HG02884 (cell line): ENCODE results near the gene HOMEZ.
"Not testable (repeated sequence)": the region's sequence is repeated elsewhere in the genome, so short reads cannot be mapped to it uniquely, and the experiment has no call there.

ENCODE experiments used
- ATAC-seq: cut with Tn5 transposase; IDR thresholded peaks from one replicate; pipeline ENCODE4 v1.9.1; 2021; ENCODE audit warnings: mild to moderate bottlenecking, moderate library complexity; ENCODE audit not compliant: unreplicated experiment

The HOMEZ gene, protein sequence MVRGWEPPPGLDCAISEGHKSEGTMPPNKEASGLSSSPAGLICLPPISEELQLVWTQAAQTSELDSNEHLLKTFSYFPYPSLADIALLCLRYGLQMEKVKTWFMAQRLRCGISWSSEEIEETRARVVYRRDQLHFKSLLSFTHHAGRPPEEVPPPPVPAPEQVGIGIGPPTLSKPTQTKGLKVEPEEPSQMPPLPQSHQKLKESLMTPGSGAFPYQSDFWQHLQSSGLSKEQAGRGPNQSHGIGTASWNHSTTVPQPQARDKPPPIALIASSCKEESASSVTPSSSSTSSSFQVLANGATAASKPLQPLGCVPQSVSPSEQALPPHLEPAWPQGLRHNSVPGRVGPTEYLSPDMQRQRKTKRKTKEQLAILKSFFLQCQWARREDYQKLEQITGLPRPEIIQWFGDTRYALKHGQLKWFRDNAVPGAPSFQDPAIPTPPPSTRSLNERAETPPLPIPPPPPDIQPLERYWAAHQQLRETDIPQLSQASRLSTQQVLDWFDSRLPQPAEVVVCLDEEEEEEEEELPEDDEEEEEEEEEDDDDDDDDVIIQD

DNA sequence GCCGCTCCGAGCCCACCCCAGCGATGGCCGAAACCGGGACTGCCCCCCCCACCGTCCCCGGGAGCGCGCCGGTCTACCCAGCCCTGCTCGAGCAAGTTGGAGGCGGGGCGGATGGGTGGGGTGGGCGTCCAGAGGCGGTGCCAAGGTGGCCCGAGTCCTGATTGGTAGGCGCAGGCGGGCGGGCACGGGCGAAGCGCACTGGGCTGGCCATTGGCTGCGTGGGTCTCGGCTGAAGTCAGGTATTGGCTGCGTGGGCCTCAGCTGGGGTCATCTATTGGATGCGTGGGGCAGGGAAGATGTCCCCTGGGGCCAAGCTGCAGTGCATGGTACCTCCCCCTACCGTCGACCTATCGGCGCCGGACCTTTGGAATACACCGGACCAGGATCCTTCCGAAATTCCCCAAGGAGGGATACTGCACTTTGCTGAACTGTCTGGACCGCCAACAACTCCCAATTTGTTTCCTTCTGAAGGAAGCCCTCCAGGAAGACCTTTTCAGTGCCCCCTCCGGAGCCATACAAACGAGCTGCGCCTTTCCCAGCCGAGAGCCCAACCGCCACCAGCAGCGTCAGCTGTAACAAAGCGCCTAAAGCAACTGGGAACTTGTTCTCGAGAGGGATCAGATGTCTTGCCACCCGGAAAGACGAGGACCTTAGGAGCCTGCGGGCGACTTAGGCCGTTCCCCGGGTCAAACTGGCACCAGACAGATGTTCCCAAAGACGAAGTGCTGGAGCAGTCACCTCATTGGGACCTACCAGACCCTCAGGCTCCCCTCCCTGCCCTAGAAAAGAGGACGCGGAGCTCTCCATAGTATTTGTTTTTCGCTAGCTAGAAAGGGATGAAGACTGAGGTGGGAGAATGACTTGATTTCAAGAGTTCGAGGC, at the start of gene HOMEZ:
HOMEZ (minus strand) TSS at position 113 of the 882 bp plus-strand sequence. CDS start 180 bp downstream, outside the sequence.
- peak; percentile 94 for ATAC-seq

DNA sequence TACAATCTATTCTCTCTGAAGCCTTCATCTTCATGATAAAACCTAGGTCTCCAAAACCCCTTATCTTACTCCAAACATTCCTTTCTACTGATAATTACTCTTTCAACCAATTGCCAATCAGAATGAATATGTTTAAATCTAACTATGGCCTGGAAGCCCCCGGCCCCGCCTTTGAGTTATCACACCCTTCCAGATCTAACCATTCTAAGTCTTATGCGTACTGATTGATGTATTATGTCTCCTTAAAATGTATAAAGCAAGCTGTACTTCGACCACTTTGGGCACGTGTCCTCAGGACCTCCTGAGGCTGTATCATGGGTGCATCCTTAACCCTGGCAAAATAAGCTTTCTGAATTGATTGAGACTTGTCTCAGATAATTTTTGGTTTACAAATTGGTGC, 49.7 kb upstream of the HOMEZ start:
- no peak for ATAC-seq

DNA sequence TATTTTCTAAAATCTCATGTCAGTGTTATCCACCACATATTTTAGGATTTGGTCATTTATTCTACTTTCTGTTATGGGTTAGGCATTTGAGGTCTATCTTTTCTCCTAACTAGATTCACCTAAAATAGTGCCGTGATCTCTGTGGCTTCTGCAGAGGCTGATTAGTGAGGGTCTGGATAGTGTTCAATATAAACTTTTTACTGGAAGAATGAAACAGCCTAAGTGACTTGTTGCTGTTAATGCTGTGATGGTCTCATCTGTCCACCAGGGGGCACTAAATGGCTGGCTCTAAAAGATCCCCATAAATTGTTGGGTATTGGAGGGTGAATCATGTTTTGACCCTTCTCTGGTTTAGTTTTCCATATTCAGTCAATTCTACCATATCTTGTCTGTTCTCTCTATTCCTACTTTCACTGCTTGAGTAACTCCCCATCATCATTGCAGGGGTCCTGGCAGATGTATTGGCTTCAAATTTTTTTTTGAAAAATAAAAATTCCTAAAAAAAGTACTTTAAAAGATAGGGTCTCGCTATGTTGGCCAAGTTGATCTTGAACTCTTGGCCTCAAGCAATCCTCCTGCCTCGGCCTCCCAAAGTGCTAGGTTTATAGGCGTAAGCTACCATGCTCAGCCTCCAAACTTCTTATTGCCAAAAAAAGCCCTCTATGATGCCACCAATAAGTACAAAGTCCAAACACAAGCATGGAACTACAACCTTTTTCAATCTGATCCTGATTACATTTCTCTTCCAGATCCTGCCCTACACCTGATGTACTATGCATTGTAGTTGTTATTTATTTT, 42.2 kb upstream of the HOMEZ start:
- ATAC-seq, result no peak

DNA sequence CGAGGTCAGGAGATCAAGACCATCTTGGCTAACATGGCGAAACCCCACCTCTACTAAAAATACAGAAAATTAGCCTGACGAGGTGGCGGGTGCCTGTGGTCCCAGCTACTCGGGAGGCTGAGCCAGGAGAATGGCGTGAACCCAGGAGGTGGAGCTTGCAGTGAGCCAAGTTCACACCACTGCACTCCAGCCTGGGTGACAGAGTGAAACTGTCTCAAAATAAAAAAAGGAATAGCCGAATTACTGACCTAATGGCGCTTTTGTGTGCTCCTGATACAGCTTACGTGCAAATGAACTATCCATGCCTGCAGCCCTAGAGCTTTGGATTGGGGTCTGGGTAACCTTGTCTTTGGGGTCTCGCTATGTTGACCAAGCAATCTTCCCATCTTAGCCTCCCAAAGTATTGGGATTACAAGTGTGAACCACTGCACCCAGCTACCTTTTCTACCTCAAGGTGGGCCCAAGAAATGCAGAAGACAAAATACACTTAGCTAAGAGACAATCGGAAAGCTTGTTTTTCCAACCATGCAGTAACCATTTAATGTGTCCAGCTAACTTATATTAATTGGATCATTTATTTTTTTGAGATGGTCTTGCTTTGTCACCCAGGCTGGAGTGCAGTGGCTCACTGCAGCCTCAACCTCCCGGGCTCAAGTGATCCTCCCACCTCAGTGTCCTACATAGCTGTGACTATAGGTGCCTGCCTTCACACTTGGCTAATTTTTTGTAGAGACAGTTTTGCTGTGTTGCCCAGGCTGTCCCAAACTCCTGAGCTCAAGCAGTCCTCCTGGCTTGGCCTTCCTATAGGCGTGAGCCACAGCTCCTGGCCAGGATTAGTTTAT, 40.8 kb upstream of the HOMEZ start:
- ATAC-seq, result no peak

DNA sequence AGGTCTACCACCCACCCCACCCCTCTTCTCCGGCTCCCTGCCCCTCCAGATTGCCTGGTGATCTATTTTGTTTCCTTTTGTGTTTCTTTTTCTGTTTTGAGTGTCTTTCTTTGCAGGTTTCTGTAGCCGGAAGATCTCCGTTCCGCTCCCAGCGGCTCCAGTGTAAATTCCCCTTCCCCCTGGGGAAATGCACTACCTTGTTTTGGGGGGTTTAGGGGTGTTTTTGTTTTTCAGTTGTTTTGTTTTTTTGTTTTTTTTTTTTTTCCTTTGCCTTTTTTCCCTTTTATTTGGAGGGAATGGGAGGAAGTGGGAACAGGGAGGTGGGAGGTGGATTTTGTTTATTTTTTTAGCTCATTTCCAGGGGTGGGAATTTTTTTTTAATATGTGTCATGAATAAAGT, 39.8 kb upstream of the HOMEZ start:
- not testable (repeated sequence) for ATAC-seq

DNA sequence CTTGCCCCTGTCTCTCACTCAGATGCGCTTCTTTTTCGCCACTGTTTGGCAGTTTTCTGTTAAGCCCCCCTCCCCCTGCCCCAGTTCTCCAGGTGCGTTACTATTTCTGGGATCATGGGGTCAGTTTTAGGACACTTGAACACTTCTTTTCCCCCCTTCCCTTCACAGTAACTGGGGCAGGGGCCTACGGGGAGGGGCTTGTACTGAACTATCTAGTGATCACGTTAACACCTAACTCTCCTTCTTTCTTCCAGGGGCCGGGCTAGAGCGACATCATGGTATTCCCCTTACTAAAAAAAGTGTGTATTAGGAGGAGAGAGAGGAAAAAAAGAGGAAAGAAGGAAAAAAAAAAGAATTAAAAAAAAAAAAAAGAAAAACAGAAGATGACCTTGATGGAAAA, 39.1 kb upstream of the HOMEZ start:
- ATAC-seq, result no peak

DNA sequence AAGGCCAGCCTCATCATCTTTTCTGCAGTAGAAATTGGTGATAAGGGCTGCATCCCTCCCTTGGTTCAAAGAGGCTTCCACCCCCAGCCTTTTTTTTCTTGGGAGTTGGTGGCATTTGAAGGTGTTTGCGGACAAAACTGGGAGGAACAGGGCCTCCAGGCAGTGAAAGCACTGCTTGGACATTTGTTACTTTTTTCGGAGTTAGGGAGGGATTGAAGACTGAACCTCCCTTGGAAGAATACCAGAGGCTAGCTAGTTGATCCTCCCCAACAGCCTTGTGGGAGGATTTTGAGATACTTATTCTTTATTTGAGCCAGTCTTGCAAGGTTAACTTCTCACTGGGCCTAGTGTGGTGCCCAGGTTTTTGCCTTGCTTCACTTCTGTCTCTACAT, 38.5 kb upstream of the HOMEZ start:
- no peak for ATAC-seq

DNA sequence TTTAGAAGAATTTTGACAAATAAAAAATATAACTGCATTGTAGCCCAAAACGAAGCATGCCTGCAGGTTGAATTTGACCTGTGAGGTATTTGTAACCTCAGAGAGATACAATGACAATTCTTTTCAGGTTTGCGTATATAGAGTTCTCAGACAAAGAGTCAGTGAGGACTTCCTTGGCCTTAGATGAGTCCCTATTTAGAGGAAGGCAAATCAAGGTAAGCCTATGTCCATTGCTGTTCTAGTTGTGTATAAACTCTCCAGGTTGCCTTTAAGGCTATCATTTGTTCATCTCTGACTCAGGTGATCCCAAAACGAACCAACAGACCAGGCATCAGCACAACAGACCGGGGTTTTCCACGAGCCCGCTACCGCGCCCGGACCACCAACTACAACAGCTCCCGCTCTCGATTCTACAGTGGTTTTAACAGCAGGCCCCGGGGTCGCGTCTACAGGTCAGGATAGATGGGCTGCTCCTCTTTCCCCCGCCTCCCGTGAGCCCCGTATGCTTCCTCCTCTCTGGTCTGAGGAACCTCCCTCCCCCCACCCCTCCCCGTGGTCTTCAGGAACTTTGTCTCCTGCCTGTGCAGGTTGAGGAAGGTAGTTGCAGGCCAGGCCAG, 38.0 kb upstream of the HOMEZ start:
- ATAC-seq, result no peak

DNA sequence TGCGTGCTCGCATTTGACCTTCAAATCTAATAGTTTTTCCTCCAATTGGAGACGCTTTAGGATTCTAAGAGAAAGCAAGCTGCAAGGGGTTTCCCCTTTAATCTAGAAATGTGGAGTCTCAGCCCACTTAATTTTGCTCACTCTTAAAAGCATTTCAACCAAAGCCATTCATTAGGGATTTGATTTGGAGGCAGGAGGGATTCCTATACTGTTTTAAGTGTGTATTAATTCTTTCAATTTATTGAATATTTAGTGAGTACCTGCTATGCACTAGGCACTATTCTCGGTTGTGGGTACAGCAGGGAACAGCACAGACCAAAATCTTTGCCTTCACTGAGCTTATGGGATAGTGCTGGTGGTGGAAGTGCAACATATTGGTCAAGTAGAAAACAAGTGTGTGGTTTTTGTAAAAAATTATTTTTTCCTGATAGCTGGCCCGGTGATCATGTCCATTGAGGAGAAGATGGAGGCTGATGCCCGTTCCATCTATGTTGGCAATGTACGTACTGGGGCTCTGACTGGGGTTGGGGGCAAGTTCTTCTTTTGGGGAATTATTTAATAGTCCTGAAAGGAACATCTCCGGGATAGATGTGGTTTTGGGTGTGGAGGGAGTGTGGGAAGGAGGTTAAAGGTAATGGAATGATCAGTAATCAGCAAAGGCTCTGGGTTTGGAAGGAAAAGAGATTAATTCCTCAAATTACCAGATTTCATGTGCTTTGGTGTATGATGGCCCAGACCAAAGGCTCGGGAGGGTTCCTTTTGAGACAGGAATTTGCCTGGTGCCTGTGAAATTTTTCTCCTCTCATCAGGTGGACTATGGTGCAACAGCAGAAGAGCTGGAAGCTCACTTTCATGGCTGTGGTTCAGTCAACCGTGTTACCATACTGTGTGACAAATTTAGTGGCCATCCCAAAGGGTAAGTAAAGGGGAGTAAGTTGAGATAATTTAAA, 36.9 kb upstream of the HOMEZ start:
- no peak for ATAC-seq

DNA sequence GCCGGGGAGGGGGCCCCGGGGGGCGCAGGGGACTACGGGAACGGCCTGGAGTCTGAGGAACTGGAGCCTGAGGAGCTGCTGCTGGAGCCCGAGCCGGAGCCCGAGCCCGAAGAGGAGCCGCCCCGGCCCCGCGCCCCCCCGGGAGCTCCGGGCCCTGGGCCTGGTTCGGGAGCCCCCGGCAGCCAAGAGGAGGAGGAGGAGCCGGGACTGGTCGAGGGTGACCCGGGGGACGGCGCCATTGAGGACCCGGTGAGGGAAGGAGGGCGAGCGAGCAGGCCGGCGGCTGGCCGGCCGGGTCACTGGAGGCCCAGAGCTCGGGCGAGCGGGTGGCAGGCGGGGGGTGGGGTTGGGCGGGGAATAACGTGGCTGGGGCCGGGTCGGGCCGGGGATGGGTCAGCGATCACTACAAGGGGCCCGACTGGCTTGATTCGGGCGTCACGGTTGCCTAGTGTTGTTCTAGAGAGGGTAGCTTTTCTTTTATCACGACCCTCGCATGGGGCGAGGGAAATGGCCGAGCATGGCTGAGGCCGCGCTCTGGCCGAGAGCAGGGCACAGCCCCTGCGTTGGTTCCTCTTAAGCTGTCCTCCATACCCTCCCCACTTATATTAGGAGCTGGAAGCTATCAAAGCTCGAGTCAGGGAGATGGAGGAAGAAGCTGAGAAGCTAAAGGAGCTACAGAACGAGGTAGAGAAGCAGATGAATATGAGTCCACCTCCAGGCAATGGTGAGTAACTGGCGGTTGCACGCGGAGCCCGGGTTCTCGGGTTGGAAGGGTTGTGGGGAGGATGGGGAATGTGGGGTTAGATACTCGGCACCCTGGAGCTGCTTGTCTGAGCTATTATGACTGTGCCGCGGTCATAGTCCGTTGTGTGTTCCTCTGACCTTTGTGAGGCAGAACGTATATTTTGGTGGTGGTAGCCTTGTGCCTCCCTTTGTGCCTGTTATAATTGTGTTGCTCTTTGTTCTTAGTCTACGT, 35.9 kb upstream of the HOMEZ start:
- ATAC-seq, result peak; percentile 7

DNA sequence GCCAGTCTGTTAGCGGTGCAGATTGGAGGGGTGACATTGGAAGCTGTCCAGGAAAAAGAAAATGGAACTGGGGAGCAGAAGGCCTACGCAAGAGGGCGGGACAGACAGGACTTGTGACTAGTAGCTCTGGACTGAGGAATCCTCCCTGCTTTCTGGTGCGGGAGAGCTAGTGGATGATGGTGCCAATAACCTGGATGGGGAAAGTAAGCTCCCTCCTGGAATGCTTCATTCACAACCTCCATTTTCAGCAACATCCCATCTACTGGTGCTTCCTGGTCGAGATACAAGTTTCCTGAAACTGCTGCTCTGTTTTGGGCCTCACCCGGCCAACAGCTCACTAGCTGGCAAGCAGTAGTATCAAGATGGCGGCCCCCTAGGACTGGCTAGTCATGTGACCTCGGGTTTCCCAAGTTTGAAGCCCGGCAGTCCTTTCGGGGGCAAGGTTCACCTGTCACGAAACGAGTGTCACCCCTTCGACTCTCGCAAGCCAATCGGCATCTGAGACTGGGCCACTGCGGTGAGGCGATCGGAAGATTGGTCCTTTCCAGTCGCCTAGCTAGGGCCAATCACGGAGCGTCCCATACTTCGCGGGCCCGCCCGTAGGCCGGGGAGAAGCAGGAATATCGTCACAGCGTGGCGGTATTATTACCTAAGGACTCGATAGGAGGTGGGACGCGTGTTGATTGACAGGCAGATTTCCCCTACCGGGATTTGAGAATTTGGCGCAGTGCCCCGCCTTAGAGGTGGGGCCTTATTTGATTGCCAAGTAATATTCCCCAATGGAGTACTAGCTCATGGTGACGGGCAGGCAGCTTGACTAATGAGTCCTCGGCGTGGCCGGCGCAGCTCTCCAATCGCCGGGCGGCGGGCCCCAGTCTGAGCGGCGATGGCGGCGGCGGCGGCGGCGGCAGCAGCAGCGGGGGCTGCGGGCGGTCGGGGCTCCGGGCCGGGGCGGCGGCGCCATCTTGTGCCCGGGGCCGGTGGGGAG, 34.9 kb upstream of the HOMEZ start, which contains the start of gene PABPN1:
PABPN1 (plus strand) TSS at position 874 of the 988 bp plus-strand sequence; CDS start at position 887, 13 bp downstream.
- peak; percentile 85 for ATAC-seq

DNA sequence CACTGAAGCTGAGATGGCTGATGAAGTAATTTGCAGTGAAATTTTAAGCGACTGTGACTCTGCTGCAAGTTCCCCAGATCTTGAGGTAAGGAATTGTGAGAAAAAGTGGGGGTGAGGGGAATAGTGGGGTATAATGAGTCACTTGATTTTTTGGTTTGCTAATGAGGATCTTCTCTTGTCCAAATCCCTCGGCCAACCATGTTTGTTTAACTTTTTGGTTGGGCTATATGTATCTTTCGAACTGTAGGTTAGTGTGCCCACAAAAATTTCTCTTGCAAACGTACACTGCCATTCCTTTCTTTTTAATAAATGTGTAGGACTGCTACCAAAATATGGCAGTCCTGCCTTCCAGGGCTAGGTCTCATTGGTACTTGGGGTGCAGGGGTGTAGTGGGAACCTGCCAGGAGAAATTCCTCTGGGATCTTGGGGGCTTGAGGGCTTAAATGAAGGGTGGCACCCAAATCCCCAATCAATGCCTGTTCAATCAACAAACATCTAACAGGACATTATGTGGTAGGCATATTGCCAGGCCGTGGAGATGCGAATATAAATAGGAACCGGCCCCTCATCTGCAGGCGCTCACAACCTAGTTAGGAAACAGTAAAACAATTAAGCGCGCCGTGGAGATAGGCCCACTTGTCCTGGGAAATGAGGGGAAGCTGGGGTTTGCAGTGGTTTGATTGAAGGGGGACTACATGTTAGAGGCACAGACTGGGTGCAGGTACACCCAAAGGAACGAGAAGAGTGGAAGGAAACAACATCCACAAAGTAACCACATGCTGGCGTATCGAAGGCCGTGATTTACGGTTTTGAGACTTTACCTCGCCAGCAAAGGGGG, 34.0 kb upstream of the HOMEZ start:
- no peak for ATAC-seq

DNA sequence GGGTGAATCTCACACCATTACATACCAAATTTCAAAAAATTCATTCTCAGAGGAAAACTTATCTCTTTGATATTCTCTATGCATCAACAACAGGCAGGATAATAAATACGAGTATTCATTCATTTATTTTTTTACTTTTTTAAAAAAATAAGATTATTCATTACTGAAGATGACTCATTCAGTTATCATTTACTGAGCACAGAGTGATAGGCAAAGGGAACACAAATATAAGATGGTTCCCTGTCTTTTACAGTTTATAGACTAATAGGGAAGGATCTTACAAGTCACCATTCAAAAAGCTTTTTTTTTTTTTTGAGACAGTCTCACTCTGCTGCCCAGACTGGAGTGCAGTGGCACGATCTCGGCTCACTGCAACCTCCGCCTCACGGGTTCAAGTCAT, 30.4 kb upstream of the HOMEZ start:
- ATAC-seq, result no peak

DNA sequence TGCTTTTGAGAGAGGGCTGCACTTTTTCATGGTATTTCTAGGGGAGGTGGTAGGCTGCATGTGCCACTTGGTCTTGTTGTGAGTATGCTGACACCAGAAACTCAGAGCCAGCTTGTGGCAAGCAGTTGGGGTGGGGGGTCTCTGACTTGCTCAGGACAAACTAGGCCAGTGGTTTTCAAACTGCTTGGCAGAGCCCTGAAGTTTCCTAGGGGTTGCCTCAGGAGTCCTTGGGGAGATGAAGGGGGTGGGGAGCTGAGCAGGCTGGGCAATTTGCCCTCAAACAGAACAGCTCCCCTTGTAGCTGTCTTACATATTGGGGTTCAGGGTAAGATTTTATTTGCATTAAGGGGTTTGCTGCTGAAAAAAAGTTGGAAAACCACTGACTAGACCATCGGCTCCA, 24.6 kb upstream of the HOMEZ start:
- no peak for ATAC-seq
